H4 (cell line): ENCODE results near the gene B4GALT3. TPM values are rescaled to one million over a fixed set of nuclear protein-coding genes. Genes with fewer than 3 reads are reported as not detected.
"Not testable (repeated sequence)": the region's sequence is repeated elsewhere in the genome, so short reads cannot be mapped to it uniquely, and the experiment has no call there.

Experiments
- DNase-seq: peaks from one replicate; pipeline ENCODE4 v3.0.0-alpha.2; 2015; ENCODE audit warnings: low spot score
- total RNA-seq: library from RNA; depleted of rRNA; stranded (reverse); fragments of >200 nt; shearing (Covaris generic); gene quantifications from 2 replicates; pipeline ENCODE4 v1.2.3, GENCODE V29; 2014; rRNA removed

The B4GALT3 gene
- 28.0 and 38.0 TPM in 2 replicates for total RNA-seq

DNA sequence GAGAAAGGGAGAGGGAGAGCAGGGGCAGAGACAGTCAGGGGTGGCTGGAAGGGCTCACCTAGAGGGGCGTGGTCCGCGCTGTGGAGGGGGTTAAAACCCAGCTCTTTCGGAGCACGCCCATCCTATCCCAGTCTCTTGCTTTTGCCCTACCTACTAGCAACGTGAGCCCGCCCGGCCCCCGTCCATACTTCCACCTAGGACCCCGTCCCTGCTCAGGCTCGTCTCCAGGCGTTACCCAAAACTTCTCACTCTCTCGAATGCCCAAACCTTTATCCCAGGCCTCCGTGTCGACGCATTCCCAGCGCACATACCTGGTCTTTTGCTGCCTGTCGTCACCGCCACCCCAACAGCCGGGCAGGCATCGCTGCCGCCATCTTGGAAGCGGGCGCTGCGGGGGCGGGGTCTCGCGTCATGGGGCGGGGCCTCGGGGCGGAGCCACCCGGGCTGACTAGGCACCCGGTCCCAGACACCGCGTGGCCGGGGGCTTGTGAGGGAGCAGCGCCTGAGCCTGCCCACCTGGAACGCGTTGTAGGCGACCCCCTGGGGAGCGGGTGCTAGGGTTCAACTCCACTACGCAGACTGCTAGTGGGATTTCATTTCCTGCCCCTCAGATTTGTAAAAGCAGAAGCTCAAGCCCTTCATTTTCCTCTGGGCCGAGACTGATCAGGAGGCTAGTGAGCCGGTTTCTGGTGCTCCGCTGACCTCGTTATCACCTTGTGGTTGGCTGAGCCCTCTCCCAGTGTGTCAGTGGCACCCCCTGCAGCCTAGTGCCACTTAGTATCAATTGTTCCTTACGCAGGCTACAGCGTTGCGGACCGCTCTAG is at the start of gene B4GALT3:
Gene B4GALT3 (minus strand): TSS at position 396 of the 824 bp plus-strand sequence. CDS start 1,447 bp downstream, outside the sequence.
- peak; percentile 56 for DNase-seq

GRCh38 chr1:161226759-161227158 is 49.5 kb upstream of the B4GALT3 start:
- no peak for DNase-seq

GRCh38 chr1:161226320-161226711 is 49.0 kb upstream of the B4GALT3 start:
- DNase-seq, result no peak

GRCh38 chr1:161225534-161226319 is 48.4 kb upstream of the B4GALT3 start, which contains the start of gene TOMM40L:
Gene TOMM40L (plus strand): TSS chr1:161226060. CDS start chr1:161226490, 430 bp downstream.
- peak; percentile 98 for DNase-seq

DNA sequence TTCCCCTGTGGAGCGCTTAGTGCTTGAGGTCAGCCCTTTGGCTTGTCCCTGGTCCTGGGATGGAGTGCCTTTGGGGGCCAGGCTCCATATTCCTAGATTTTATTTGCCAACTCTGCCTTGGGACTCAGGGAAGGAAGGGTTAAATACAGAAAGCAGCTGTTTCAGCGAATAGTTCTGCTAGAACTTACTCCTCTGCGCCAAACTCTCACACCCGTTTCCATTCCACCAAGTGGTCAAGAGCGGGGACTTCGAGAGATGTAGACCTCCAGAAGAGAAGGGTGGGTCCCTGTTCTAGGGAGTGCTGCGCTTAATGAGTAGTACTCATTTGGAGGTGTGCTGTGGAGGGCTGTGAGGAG is 47.8 kb upstream of the B4GALT3 start:
- no peak for DNase-seq

DNA sequence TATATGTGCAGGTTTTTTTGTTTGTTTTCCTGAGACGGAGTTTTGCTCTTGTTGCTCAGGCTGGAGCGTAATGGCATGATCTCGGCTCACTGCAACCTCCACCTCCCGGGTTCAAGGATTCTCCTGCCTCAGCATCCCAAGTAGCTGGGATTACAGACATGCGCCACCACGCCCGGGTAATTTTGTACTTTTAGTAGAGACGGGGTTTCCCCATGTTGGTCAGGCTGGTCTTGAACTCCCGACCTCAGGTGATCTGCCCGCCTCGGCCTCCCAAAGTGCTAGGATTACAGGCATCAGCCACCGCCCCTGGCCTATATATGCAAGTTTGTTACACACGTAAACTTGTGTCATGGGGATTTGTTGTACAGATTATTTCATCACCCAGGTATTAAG is 47.4 kb upstream of the B4GALT3 start:
- not testable (repeated sequence) for DNase-seq

GRCh38 chr1:161223805-161224694 is 46.7 kb upstream of the B4GALT3 start:
- no peak for DNase-seq

DNA sequence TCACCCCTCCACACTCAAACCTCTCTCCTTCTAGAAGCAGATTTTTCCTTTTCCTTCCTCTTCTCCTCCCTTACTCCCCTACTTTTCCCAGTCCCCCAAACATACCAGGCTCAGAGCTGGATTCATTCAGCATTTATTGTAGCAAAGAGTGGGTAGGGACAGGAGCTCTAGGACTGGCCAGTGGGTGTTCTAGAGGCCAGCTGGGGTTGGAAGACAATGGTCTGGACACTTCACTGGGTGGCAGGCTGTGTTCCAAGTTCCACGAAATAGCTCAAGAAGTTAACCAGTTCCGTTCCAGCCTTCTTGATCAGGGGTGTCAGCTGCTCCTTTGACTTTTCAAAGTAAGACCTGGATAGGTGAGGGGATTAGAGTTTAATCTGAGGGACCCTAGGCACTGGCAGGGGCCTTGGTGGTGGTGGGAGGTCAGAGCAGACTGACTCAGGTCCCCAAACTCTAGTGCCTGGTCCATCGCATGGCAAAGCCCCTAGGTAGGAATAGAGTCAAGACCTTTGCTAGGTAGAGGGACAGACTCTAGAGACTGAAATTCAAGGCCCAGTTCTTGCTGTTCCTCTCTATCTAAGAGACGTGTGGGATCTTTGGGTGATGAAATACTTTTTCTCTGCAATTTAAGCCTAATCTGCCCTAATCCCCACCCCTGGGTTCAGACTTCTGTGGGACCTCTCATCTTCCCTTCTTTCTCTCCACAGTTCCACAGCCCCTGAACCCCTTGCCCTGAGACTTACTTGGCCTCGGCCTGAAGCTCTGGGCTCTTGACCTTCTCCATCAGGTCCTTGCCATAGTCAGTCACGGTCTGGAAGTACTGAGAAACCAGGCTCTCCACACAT is 45.1 kb upstream of the B4GALT3 start:
- DNase-seq, result no peak

DNA sequence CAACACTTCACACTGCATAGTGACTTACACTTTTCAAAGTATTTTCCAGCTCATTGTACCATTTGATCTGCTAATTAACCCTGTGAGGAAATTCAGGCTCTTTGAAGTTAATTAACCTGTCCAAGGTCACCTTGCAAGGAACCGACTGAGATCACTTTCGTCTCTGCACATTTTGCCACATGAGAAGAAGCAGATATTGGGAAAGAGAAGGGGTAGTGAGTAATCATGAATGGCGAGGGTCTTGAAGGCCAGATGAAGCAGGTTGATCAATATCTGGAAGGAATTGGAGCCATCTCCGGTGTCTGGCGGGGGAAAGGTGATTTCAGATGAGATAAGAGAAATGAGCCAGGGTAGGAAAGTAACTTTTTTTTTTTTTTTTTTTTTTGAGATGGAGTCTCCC is 42.7 kb upstream of the B4GALT3 start:
- no peak for DNase-seq

DNA sequence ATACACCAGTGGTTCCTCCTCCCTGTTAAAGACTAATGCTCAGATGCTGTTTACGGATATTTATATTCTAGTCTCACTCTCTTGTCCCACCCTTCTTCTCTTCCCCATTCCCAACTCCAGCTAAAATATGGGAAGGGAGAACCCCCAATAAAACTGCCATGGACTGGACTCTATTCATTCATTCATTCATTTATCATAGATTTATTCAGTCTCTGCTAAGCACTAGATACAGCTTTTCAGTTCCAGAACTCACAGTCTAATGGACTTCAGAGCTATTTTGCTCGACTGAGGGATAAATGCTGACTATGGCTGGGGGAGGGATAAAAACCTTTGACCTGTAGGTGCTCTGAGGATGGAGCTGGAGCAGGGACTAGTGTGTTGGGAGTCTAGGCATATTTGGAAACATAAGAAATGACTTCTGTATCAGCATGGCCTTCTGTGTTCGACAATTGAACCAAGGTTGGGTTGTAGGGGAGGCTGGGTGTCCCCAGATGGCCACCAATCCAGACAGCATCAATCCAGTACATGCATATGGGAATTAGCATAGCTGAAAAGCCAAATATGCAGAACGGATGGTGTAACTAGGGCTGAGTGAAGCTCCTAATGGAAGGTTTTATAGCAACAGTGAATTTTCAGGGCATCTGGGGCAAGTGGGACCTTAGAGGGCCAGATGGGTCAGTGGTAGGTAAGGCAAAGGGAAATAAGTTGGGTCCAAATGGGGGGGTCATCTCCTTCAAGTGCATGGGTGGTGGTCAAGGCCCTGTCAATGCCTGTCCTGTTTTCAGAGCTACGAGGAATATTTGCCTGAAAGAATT is 42.0 kb upstream of the B4GALT3 start:
- DNase-seq, result no peak

- DNase-seq, result no peak
Measured at GRCh38 chr1:161218301-161219077, 41.2 kb upstream of the B4GALT3 start.

DNA sequence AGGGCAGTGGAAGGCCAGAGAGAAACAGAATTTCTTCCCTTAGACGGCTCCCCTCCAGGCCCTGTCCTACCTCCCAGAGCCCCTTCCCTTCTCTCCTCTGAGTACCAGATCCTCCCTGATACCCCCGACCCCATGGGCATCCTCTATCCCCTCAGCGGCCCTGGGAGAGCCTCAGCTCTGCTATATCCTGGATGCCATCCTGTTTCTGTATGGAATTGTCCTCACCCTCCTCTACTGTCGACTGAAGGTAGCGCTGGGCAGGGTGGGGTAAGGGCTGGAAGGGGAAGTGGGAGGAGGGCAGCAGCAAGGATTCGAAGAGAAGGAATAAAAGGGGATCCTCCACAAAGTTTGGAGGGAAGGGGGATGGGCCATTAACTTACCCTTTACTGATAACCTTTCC is 40.5 kb upstream of the B4GALT3 start:
- DNase-seq, result no peak

DNA sequence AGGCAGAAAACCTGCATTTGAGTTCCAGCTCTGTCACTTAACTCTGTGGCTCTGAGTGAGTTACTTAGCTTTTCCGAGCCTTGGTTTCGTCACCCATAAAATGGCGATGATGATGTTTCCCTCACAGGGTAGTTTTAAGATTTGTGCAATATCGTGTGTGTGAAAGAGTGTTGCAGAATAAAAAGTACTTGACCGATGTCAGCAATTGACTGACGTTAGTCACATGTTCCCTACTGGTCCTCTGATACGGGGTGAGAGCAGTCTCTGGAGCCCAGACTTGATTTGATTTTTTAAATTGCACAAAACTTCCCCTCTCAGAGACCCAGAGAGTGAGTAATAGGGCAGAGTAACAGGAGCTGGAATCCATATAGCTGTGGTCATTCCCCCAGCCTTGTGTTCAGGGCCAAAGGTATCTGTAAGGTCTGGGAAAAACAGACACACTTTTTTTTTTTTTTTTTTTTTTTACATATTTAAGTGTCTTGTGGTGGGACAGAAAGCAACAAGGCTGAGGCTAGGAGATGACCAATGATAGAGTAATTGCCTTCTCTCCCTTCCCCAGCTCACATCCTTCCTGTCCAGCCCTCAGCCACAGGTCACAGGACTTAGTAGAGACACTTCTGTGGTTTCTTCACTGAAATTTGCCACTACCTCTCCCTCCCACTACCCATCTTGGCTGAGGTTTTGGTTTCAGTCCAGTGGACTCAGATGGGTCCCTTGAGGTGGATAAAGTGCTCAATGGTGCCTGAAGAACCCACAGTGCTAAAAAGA is 39.8 kb upstream of the B4GALT3 start:
- DNase-seq, result no peak

DNA sequence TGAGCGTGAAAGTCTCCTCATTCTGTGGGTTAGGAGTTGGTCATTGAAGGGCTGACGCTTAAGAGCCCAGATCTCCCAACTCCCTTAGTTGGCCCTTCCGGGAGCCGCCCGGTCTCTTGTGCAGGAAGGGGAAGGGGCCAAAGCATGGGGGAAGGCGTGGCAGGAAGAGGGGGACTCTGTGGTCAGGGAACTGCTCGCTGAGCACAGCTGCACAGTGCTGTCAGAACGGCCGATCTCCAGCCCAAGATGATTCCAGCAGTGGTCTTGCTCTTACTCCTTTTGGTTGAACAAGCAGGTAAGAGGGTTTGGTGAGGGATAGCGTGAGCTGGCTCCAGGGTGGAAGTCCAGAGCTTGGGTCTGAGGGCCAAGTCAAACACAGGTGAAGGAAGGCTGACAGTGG is 37.8 kb upstream of the B4GALT3 start, which contains the start of gene FCER1G:
Gene FCER1G (plus strand): TSS at position 220 of the 400 bp plus-strand sequence. CDS start 27 bp downstream, at position 247.
- DNase-seq, result no peak

DNA sequence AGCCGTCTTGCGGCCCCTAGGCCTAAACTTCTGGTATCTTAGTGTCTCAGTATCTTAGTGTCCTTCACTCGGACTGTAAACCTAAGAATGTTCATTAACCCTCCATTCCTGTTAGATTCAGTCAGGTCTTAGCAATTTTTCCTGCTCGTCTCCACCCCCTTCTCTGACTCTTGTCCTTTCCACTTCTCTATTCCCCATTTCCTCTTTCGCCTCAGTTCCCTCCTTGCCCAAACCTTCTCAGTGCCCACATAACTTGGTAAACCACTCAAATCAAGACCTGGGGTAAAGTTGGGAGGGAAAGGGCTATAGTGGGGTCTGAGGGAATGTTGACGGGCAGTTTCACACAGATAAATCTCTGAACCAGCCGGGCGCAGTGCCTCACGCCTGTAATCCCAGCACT is 37.1 kb upstream of the B4GALT3 start:
- no peak for DNase-seq

DNA sequence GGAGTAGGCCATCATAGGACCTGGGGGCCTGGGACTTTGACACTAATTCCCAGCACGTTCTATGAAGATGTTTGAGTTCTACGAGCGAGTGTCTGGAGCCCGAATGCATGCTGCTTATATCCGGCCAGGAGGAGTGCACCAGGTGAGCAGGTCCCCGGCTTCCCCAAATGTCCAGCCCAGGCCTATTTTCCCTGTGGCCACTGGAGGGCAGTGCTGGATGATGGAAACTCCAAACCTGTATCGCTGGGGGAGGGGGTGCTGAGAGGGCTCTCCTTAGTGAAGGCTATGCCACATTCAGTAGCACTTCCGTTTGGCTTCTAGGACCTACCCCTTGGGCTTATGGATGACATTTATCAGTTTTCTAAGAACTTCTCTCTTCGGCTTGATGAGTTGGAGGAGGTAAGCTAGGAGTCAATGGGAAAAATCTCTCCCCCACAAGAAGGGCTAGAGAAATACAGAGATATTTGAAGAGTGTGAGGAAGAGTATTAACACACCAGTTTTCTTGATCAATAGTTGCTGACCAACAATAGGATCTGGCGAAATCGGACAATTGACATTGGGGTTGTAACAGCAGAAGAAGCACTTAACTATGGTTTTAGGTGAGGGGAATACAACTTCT is 32.6 kb upstream of the B4GALT3 start:
- peak; percentile 63 for DNase-seq

DNA sequence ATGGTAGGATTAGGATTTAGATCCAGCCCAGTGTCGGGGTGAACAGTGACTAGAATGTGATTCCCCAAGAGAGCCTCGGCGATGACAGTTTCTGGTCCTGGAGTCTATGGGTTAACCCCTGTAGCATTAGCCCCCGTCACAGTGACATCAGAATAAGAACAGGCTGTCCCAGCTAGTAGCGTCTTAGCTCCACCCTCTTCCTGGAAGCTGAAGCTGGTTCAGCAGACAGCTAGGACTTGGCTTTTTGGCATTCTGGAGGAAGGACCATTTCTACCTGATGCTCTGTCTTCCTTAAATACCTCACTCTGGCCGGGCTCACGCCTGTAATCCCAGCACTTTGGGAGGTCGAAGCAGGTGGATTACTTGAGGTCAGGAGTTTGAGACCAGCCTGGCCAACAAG is 29.9 kb upstream of the B4GALT3 start:
- no peak for DNase-seq
